IPS DF 6.9 (cell line): ENCODE data around the gene ZNF559.
A peak's percentile ranks its signal among the peaks of the same experiment; 100 is the strongest.
"Not testable (repeated sequence)": the region's sequence is repeated elsewhere in the genome, so short reads cannot be mapped to it uniquely, and the experiment has no call there.

Experiments
- DNase-seq: peaks from one replicate; pipeline ENCODE4 v3.0.0-alpha.2; 2013; ENCODE audit warnings: low read depth, low spot score
- H3K27ac ChIP-seq: one replicate; pipeline ENCODE4 v1.5.1; 2013; ENCODE audit warnings: low read length, control low read depth
- H3K27me3 ChIP-seq: 2 replicates; pipeline ENCODE4 v1.6.1; 2013; ENCODE audit warnings: mild to moderate bottlenecking, low read length; ENCODE audit not compliant: control insufficient read depth, insufficient read depth
- H3K36me3 ChIP-seq: 2 replicates; pipeline ENCODE4 v1.6.1; 2013; ENCODE audit warnings: low read length; ENCODE audit not compliant: control insufficient read depth, insufficient read depth
- H3K4me1 ChIP-seq: 2 replicates; pipeline ENCODE4 v1.6.1; 2013; ENCODE audit warnings: low read length; ENCODE audit not compliant: control insufficient read depth, insufficient read depth
- H3K4me3 ChIP-seq: 2 replicates; pipeline ENCODE4 v1.5.1; 2013; ENCODE audit warnings: mild to moderate bottlenecking, low read length
- H3K9me3 ChIP-seq: 2 replicates; pipeline ENCODE4 v1.6.1; 2013; ENCODE audit warnings: low read length, inconsistent platforms; ENCODE audit not compliant: control insufficient read depth, insufficient read depth
- WGBS: extraction: QIAGEN DNeasy Blood & Tissue Kit; methylation state at CpG from one replicate; pipeline ENCODE4 v1.1.7; 2013; ENCODE audit warnings: mixed read lengths, missing lambda C conversion rate; ENCODE audit not compliant: insufficient read length, insufficient coverage; 5-methylcytosine and 5-hydroxymethylcytosine counted together

Gene ZNF559

GRCh38 chr19:9323919-9324583 is at the start of gene ZNF559:
Gene ZNF559, plus strand, starts transcription at chr19:9324179. Its CDS starts 14,371 bp downstream, at chr19:9338550.
- peaks cover 3% of the 10 kb centered on the region for H3K9me3 ChIP-seq
- WGBS, result no CpG with 5 or more reads among the region's 48 CpGs
- DNase-seq, result no peak
- H3K27me3 ChIP-seq, result no peaks in the 10 kb centered on the region
- no peak within 1 kb of the TSS for H3K4me3 ChIP-seq
- H3K36me3 ChIP-seq, result no peaks in the 10 kb centered on the region
- H3K27ac ChIP-seq, result no peak within 1 kb of the TSS
- H3K4me1 ChIP-seq, result no peaks in the 10 kb centered on the region

- not testable (repeated sequence) for H3K27me3 ChIP-seq, DNase-seq, H3K27ac ChIP-seq, H3K4me3 ChIP-seq, H3K36me3 ChIP-seq, H3K4me1 ChIP-seq
- peaks cover 12% of the 10 kb centered on the region for H3K9me3 ChIP-seq
- no CpG with 5 or more reads among the region's 38 CpGs for WGBS
These were observed 40.5 kb upstream of the ZNF559 start for GRCh38 chr19:9283485-9283884.

GRCh38 chr19:9289231-9289884 is 34.6 kb upstream of the ZNF559 start:
- no peak overlapping the region for H3K4me3 ChIP-seq
- no peak for DNase-seq

GRCh38 chr19:9295411-9295849 is 28.5 kb upstream of the ZNF559 start:
- H3K27me3 ChIP-seq, result no peaks in the 10 kb centered on the region
- H3K36me3 ChIP-seq, result peaks cover 9% of the 10 kb centered on the region; the same call in 1 of the 2 replicates
- no peak for DNase-seq
- WGBS, result no CpG with 5 or more reads among the region's 4 CpGs
- H3K9me3 ChIP-seq, result peaks cover 6% of the 10 kb centered on the region
- no peaks in the 10 kb centered on the region for H3K4me1 ChIP-seq
- H3K27ac ChIP-seq, result no peak overlapping the region
- no peak overlapping the region for H3K4me3 ChIP-seq

More at GRCh38 chr19:9289231-9289884, 34.6 kb upstream of the ZNF559 start:
- Histone ChIP-seq H3K9me3 (peaks cover 3% of the 10 kb centered on the region), H3K4me1 (no peaks in the 10 kb centered on the region), H3K27me3 (no peaks in the 10 kb centered on the region), H3K27ac (no peak overlapping the region), H3K36me3 (no peaks in the 10 kb centered on the region)
- WGBS, result no CpG with 5 or more reads among the region's 2 CpGs

- Histone ChIP-seq H3K36me3 (peaks cover 9% of the 10 kb centered on the region; the same call in 1 of the 2 replicates), H3K4me1 (no peaks in the 10 kb centered on the region), H3K4me3 (no peak overlapping the region), H3K27me3 (no peaks in the 10 kb centered on the region), H3K9me3 (peaks cover 6% of the 10 kb centered on the region), H3K27ac (no peak overlapping the region)
- no CpG with 5 or more reads among the region's 2 CpGs for WGBS
- no peak for DNase-seq
These were observed 27.6 kb upstream of the ZNF559 start for GRCh38 chr19:9296336-9296735.

- Histone ChIP-seq H3K36me3 (no peaks in the 10 kb centered on the region), H3K9me3 (no peaks in the 10 kb centered on the region), H3K4me1 (no peaks in the 10 kb centered on the region; the same call in 1 of the 2 replicates), H3K27ac (no peak overlapping the region), H3K27me3 (no peaks in the 10 kb centered on the region), H3K4me3 (no peak overlapping the region)
- no CpG with 5 or more reads among the region's 1 CpG for WGBS
- DNase-seq, result no peak
These were observed 17.5 kb upstream of the ZNF559 start for GRCh38 chr19:9306443-9306842.

GRCh38 chr19:9308091-9308770 is 15.7 kb upstream of the ZNF559 start:
- no peak for DNase-seq
- H3K27me3 ChIP-seq, result no peaks in the 10 kb centered on the region
- no peak overlapping the region for H3K27ac ChIP-seq
- H3K4me3 ChIP-seq, result no peak overlapping the region
- no peaks in the 10 kb centered on the region for H3K36me3 ChIP-seq
- H3K4me1 ChIP-seq, result no peaks in the 10 kb centered on the region; the same call in 1 of the 2 replicates
- H3K9me3 ChIP-seq, result no peaks in the 10 kb centered on the region
- no CpG with 5 or more reads among the region's 10 CpGs for WGBS

- H3K27me3 ChIP-seq, result no peaks in the 10 kb centered on the region
- no peak within 1 kb of the TSS for H3K27ac ChIP-seq
These were observed 14.6 kb upstream of the ZNF559 start, which contains the start of gene ZNF699 for GRCh38 chr19:9309139-9309973. Gene ZNF699, minus strand, starts transcription at chr19:9309838. Its CDS starts 4,719 bp downstream, at chr19:9305119.

GRCh38 chr19:9309974-9310446 is 14.0 kb upstream of the ZNF559 start:
- Histone ChIP-seq H3K27me3 (no peaks in the 10 kb centered on the region), H3K36me3 (no peaks in the 10 kb centered on the region), H3K27ac (no peak overlapping the region), H3K4me3 (peak overlapping the region; percentile 73; the same call in 1 of the 2 replicates), H3K9me3 (no peaks in the 10 kb centered on the region; the same call in 1 of the 2 replicates), H3K4me1 (no peaks in the 10 kb centered on the region; the same call in 1 of the 2 replicates)
- no CpG with 5 or more reads among the region's 13 CpGs for WGBS
- peak; percentile 55 for DNase-seq

More at GRCh38 chr19:9309139-9309973, 14.6 kb upstream of the ZNF559 start, which contains the start of gene ZNF699:
- Histone ChIP-seq H3K4me1 (no peaks in the 10 kb centered on the region; the same call in 1 of the 2 replicates), H3K36me3 (no peaks in the 10 kb centered on the region), H3K9me3 (no peaks in the 10 kb centered on the region; the same call in 1 of the 2 replicates), H3K4me3 (peak within 1 kb of the TSS; percentile 73; the same call in 1 of the 2 replicates)
- WGBS, result no CpG with 5 or more reads among the region's 63 CpGs
- DNase-seq, result peak; percentile 93
